A549 treated with Mapracorat at 1 μM for 4 hours (cell line): ENCODE results near the gene ZNF677. TPM values are rescaled to one million over a fixed set of nuclear protein-coding genes. Genes with fewer than 3 reads are reported as not detected.

Source experiments
- total RNA-seq: library from RNA; stranded (reverse); fragments of 200-300 nt; extraction: Qiagen RNA extraction; gene quantifications from 5 replicates; pipeline ENCODE4 v1.2.3, GENCODE V29; 2022

Gene ZNF677
- not detected in 5 replicates for total RNA-seq

DNA sequence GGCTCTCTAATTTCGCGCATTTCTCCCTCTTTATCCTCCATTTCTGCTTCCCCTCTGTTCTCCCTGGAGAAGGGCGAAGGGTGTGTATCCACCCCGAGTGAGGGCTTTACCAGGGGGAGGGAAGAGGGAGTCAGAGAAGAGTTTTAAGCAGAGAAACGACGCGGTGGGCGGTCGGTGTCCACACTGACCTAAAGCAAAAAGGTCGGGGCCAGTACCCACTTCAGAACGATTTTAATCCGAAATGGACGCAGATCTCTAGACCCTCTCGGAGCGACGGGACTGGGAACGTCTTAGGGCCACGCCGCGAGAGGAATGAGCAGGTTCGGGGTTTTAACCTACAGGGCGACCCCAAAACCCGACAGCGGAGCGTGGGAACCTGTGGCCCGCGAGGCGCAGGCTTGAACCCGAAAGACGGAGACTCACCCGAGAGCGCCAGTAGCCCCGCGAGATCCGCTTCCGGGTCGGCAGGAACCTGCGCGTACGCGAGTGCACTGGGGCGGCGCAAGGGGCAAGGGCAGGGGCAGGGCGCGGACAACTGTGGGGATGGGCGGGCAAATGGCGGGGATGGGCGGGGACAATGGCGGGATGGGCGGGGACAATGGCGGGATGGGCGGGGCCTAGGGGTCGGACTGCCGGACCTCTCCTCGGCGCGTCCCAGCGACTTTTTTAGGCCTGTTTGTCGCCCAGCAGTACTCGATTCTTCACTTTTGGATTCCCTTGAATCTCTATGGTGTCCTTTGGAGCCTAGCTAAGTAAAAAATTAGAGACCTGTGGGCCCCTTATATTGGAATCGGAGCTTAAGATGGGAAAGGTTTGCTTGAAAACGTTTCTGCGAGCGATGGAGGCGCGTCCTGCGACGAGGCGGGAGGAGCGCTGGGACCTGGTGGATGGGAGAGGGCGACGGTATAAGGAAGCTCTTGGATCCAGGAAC is at the start of gene ZNF677:
Gene ZNF677 (minus strand): TSS at position 463 of the 931 bp plus-strand sequence. CDS start 3,323 bp downstream, outside the sequence.

DNA sequence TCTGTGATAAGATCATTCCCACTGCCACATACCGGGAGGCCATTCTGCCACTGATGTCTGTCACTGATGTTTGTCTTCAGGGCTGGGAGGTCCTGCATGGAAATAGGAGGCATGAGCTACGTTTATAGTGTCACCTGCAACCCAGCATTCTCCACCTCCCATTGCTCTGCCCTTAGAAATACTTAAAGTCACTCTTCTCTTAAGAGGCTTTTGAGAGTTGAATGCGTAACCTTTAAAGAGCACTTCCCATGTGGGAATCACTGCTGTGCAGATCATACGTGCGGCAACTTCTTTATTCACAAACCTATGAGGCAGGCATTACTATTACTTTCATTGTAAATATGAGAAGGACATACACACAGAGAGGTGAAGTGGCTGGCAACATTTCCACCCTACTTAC is 12.9 kb upstream of the ZNF677 start, which contains the start of gene VN1R4:
Gene VN1R4 (minus strand): TSS at position 101 of the 400 bp plus-strand sequence. CDS start 58 bp downstream, at position 43.

DNA sequence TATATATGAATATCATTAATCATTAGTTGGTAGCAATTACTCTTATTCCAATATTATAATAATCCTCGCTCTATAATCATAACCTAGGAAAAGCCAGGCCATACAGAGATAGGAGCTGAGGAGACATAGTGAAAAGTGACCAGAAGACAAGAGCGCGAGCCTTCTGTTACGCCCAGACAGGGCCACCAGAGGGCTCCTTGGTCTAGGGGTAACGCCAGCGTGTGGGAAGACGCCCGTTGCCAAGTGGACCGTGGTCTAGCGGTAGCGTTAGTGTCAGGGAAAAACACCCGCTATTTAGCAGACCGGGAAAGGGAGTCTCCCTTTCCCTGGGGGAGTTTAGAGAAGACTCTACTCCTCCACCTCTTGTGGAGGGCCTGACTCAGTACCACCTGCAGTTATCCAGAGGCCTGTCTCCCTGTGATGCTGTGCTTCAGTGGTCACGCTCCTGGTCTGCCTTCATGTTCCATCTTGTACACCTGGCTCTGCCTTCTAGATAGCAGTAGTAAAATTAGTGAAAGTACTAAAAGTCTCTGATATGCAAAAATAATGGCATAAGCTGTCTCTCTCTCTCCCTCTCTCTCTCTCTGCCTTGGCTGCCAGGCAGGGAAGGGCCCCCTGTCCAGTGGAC is 3.2 kb upstream of the ZNF677 start, which contains the start of gene VN1R2:
Gene VN1R2 (plus strand): TSS at position 578 of the 628 bp plus-strand sequence. CDS start 84 bp downstream, outside the sequence.

DNA sequence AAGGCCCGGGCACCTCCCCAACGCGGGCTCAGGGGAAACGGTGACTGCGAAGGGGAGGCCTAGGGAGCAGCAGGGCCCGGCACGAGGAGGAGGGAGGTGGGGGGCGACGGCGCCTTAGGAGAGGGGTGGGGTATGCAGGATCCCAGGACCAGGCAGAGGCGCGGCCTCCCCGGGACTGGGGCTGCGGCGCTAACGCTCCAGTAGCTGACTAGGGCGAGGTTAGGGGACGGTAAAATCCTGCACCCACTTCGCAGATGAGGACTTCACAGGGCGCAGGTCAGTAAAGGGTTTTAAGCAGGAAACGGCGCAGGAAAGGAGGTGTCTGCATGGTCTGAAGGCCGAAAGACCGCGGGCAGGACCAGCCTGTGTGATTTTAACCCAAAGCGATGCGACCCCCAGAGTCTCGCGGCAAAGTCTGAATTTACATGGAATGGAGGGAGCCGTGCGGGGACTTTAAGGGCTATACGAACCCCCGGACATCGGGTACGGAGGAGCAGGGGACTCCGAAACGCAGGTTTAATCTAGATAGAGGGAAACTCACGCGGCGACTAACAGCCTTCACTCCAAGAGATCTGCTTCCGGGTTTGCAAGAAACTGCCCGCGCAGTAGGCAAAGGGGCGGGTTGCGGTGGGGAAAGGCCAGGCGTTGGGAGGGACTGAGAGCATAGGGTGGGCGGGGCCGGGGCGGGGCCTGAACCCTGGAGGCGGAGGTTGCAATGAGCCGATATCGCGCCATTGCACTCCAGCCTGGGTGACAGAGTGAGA is 61.7 kb downstream of the ZNF677 start, which contains the start of gene ZNF665:
Gene ZNF665 (minus strand): TSS at position 588 of the 764 bp plus-strand sequence. CDS start 10,460 bp downstream, outside the sequence.

Other genes starting within 250 kb of the ZNF677 start
- not detected in 5 replicates for gene ERVV-1, start 241.0 kb downstream of the ZNF677 start, total RNA-seq
- not detected in 5 replicates for gene ERVV-2, start 210.1 kb downstream of the ZNF677 start, total RNA-seq
- 7.2 to 8.3 TPM (median 7.5 TPM) in 5 replicates for gene ZNF160, start 151.5 kb downstream of the ZNF677 start, total RNA-seq
- gene ZNF415, start 122.0 kb downstream of the ZNF677 start, total RNA-seq, result not detected in 5 replicates
- gene ZNF347, start 95.8 kb downstream of the ZNF677 start, total RNA-seq, result not detected in 5 replicates
- not detected in 5 replicates for gene ZNF665, start 61.5 kb downstream of the ZNF677 start, total RNA-seq
- gene VN1R2, start 3.4 kb upstream of the ZNF677 start, total RNA-seq, result not detected in 5 replicates
- not detected in 5 replicates for gene VN1R4, start 12.8 kb upstream of the ZNF677 start, total RNA-seq
- 3.1 to 4.3 TPM (median 3.5 TPM) in 5 replicates for gene ZNF845, start 78.9 kb upstream of the ZNF677 start, total RNA-seq
- 0.30 to 0.70 TPM (median 0.49 TPM) in 5 replicates for gene ZNF525, start 110.8 kb upstream of the ZNF677 start, total RNA-seq
- 3.1 to 4.9 TPM (median 4.1 TPM) in 5 replicates for gene ZNF765, start 140.3 kb upstream of the ZNF677 start, total RNA-seq
- 7.0 to 9.0 TPM (median 8.4 TPM) in 5 replicates for gene ZNF761, start 177.1 kb upstream of the ZNF677 start, total RNA-seq
- gene ZNF813, start 212.9 kb upstream of the ZNF677 start, total RNA-seq, result 0.13 to 0.37 TPM (median 0.17 TPM) in 5 replicates